Aorta (tissue), 5 donors: ENCODE measurements around the gene NYAP1. TPM values are rescaled to one million over a fixed set of nuclear protein-coding genes. Genes with fewer than 3 reads are reported as not detected.

ENCODE experiments used
- ATAC-seq: fragments of 200-7000 bp; cut with Tn5 transposase; one replicate; pipeline ENCODE4 v1.9.1; 2022; ENCODE audit warnings: moderate library complexity; ENCODE audit not compliant: low FRiP score
- DNase-seq, 2 donors: peaks; one replicate each; pipeline ENCODE4 v3.0.0-alpha.2; 2020
- H3K27ac ChIP-seq, 2 donors: one replicate each; pipeline ENCODE4 v1.5.1; 2013; ENCODE audit warnings: low read length in 2 of 2, mild to moderate bottlenecking in 2 of 2, moderate library complexity in 2 of 2, control low read depth in 1 of 2, inconsistent platforms in 1 of 2, low read depth in 1 of 2
- H3K27me3 ChIP-seq, 2 donors: one replicate each; pipeline ENCODE4 v1.6.1; 2013; ENCODE audit warnings: control low read depth in 1 of 2, low read length in 1 of 2, mild to moderate bottlenecking in 1 of 2, moderate library complexity in 1 of 2; ENCODE audit not compliant: insufficient read depth in 2 of 2, control insufficient read depth in 1 of 2
- H3K36me3 ChIP-seq, 2 donors: one replicate each; pipeline ENCODE4 v1.6.1; 2013; ENCODE audit warnings: control low read depth in 1 of 2, low read length in 1 of 2, mild to moderate bottlenecking in 1 of 2; ENCODE audit not compliant: insufficient read depth in 2 of 2, control insufficient read depth in 1 of 2
- H3K4me1 ChIP-seq, 2 donors: one replicate each; pipeline ENCODE4 v1.6.1; 2013; ENCODE audit warnings: low read length in 2 of 2, control low read depth in 1 of 2, mild to moderate bottlenecking in 1 of 2, moderate library complexity in 1 of 2; ENCODE audit not compliant: insufficient read depth in 2 of 2, control insufficient read depth in 1 of 2
- H3K4me3 ChIP-seq, 2 donors: one replicate each; pipeline ENCODE4 v1.5.1; 2013; ENCODE audit warnings: low read length in 2 of 2, control low read depth in 1 of 2, mild to moderate bottlenecking in 1 of 2
- H3K9me3 ChIP-seq: one replicate; pipeline ENCODE4 v1.6.1; 2013; ENCODE audit warnings: mild to moderate bottlenecking, low read length; ENCODE audit not compliant: control insufficient read depth
- WGBS, 2 donors: extraction: QIAGEN DNeasy Blood & Tissue Kit; methylation state at CpG; one replicate each; pipeline ENCODE4 v1.1.7; 2013; 5-methylcytosine and 5-hydroxymethylcytosine counted together
- intact Hi-C, 2 donors: fragments of 100-400 bp; cut with DNase I; formaldehyde crosslinking; loops; one replicate each; pipeline versions ENCODE4 v1.14.2 to v1.15.0; 2022
- polyA plus RNA-seq, 2 donors: library from polyadenylated mRNA; stranded (reverse); fragments of 200-250 nt; gene quantifications; one replicate each; pipeline ENCODE4 v1.2.3, GENCODE V29; 2013
- total RNA-seq, 2 donors: library from RNA; stranded (reverse); fragmentation: NEBNext Ultra II Directional; extraction: Animal tissue kit (Norgen Biotek cat#: 25700); gene quantifications; one replicate each; pipeline ENCODE4 v1.2.1, GENCODE V29; 2021
- donor health status: healthy with polysubstance abuse.
- donor health status: Bipolar disorder and iron deficiency.
- donor health status: DM: no; HTN: no; CAD: no.
- donor health status: DM: no; HTN: no; CAD: no.
- donor health status: DM: yes; HTN: yes; CAD: no.

The NYAP1 gene
- total and polyA plus RNA-seq, 4 donors: 0.18 to 1.3 (median 0.50) TPM

DNA sequence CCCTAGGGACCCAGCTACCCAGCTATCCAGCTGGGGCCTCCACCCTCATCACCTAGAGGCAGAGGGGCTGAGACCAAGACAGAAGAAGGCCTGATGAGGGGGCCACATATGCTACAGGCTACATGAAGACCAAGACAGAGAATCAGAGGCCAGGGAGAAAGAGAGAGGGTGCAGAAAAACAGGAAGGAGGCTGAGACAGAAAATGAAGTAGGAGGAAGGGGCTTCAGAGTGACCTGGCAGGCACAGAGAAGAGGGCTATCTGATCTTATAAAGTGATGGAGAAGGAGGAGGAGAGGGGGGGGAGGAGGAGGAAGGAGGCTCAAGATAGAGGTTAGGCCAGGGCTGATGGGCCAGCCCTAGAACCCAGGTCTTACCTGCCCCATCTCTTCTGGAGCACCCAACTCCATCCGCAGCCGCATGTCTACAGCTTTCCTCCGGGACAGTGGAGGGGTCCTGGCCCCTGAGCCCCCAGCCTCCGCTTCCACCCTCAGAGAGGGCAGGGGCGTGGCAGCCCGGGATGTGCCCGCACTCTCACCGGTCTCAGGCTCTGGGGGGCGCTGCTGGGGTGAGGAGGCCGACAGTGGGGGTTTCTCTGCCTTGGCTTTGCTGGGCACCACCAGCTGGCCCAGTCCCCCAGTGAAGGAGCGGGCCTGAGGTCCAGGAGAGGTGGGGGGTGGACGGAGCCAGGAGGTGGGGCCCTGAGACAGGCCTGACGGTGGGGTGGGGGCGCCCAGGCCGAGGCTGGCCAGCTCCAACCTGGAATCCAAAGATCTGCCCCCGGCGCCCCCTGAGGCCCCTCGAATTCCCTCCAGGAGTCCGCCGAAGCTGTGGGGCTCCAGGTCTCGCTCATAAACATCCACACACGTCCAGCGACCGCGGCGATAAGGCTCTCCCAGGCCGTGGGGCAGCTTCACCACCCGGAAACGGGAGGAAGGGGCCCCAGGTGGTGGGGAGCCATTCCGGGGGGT is 6.5 kb upstream of the NYAP1 start:
- no peaks in the 10 kb centered on the region for H3K27me3 ChIP-seq
- H3K4me1 ChIP-seq: no peaks in the 10 kb centered on the region
- ATAC-seq (peak; percentile 1), DNase-seq (peak in 1 of 2 donors; percentile 81)
- H3K9me3 ChIP-seq: no peaks in the 10 kb centered on the region
- no peak overlapping the region for H3K27ac ChIP-seq
- WGBS, 2 donors: 14% methylated on average over 27 to 30 of the region's 30 CpGs
- H3K4me3 ChIP-seq: peak overlapping the region; percentile 85 to 91
- H3K36me3 ChIP-seq: no peaks in the 10 kb centered on the region
- intact Hi-C loops: loop anchor here in 1 of 2 donors (10.0 kb wide), 1 partner anchor 378 kb away; the partner anchor contains the start of gene SLC12A9

DNA sequence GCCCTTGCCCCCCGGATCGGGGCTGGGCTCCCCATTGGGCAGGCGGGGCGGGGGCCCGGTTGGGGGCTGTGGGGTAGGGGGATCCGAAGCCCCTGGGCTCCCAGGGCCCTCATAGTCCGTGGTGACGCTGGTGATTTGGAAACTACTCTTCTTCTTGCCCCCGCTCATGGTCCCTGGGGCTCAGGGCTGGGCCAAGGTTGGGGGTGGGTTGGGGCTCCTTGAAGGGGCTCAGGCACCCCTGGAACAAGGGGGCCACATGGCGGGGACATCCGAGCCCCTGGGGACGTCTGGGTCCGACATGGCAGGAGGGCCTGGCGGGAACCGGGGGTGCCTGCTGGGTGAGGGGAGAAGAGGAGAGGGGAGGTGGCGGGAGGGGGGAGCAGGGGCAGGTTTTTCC is 5.9 kb upstream of the NYAP1 start:
- no peaks in the 10 kb centered on the region for H3K9me3 ChIP-seq
- WGBS, 2 donors: 1 to 2% methylated on average over 10 to 16 of the region's 16 CpGs
- ATAC-seq (no peak), DNase-seq (peak in 1 of 2 donors; percentile 76)
- H3K27ac ChIP-seq: no peak overlapping the region
- H3K27me3 ChIP-seq: no peaks in the 10 kb centered on the region
- H3K4me1 ChIP-seq: no peaks in the 10 kb centered on the region
- intact Hi-C loops: loop anchor here in 1 of 2 donors (10.0 kb wide), 1 partner anchor 377 kb away; the partner anchor contains the start of gene SLC12A9
- no peaks in the 10 kb centered on the region for H3K36me3 ChIP-seq
- H3K4me3 ChIP-seq: peak overlapping the region; percentile 85 to 91

DNA sequence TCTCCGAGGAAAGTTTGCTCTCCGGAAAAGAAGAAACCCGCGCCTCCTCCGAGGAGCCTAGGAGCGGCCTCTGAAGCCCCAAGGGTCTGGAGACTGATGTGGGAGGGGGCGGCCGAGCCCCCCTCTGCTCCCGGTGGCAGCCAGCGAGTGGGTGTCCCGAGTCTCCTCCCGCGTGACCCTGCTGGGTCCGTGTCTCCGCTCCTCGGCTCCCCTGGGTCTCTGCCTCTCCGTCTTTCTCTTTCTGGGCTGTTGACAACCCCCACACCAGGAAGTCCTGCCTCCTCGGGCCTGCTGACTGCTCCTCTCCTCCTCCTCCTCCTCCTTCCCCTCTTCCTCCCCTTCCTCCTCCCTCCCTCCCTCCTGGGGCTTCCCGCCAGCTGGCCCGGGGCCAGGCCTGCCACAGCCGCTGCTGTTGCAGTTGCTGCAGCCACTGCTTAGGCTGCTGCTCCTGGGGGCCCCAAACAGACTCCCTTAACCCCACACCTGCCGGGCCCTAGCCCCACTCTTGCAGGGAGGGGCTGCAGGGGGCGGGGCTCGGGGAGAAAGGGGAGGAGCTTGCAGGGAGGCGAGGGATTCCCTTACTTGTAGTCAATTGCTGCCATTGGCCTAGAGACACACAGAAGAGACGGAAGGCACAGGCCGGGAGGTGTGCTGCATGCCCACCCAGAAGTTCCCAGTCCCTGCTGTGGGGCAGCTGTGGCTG is 4.6 kb upstream of the NYAP1 start, which contains the start of gene TSC22D4:
TSC22D4 (minus strand) TSS at position 257 of the 703 bp plus-strand sequence. CDS start 1,176 bp downstream, outside the sequence.
- ATAC-seq: peak; percentile 93
- peak within 1 kb of the TSS; percentile 85 to 91 for H3K4me3 ChIP-seq
- peak; percentile 97 to 98 for DNase-seq
- H3K27me3 ChIP-seq: no peaks in the 10 kb centered on the region
- H3K36me3 ChIP-seq: no peaks in the 10 kb centered on the region
- intact Hi-C loops: loop anchor here in 1 of 2 donors (10.0 kb wide), 1 partner anchor 376 kb away; the partner anchor contains the start of gene SLC12A9
- no peaks in the 10 kb centered on the region for H3K9me3 ChIP-seq
- 1% methylated on average over 19 to 27 of the region's 27 CpGs for WGBS, 2 donors
- H3K4me1 ChIP-seq: no peaks in the 10 kb centered on the region
- peak within 1 kb of the TSS in 1 of 2 donors; percentile 58 for H3K27ac ChIP-seq

- WGBS, 2 donors: 87 to 92% methylated on average over 1 of the region's 1 CpG
- Histone ChIP-seq H3K4me1 (no peaks in the 10 kb centered on the region), H3K36me3 (no peaks in the 10 kb centered on the region), H3K9me3 (no peaks in the 10 kb centered on the region), H3K27ac (no peak overlapping the region), H3K27me3 (no peaks in the 10 kb centered on the region), H3K4me3 (no peak overlapping the region)
- ATAC-seq: no peak
- no peak for DNase-seq
- intact Hi-C loops: no loop called here
Observed at GRCh38 chr7:100481466-100481865, 2.3 kb upstream of the NYAP1 start.

- no peak overlapping the region for H3K27ac ChIP-seq
- no peaks in the 10 kb centered on the region for H3K27me3 ChIP-seq
- ATAC-seq: no peak
- no peaks in the 10 kb centered on the region for H3K36me3 ChIP-seq
- 41 to 45% methylated on average over 14 of the region's 14 CpGs for WGBS, 2 donors
- H3K4me3 ChIP-seq: no peak overlapping the region
- intact Hi-C loops: loop anchor here in 1 of 2 donors (1.0 kb wide), 1 partner anchor 13 kb away; no protein-coding TSS in a partner anchor
- no peaks in the 10 kb centered on the region for H3K9me3 ChIP-seq
- no peaks in the 10 kb centered on the region for H3K4me1 ChIP-seq
- no peak for DNase-seq
Observed at GRCh38 chr7:100482728-100483089, 1.0 kb upstream of the NYAP1 start.

DNA sequence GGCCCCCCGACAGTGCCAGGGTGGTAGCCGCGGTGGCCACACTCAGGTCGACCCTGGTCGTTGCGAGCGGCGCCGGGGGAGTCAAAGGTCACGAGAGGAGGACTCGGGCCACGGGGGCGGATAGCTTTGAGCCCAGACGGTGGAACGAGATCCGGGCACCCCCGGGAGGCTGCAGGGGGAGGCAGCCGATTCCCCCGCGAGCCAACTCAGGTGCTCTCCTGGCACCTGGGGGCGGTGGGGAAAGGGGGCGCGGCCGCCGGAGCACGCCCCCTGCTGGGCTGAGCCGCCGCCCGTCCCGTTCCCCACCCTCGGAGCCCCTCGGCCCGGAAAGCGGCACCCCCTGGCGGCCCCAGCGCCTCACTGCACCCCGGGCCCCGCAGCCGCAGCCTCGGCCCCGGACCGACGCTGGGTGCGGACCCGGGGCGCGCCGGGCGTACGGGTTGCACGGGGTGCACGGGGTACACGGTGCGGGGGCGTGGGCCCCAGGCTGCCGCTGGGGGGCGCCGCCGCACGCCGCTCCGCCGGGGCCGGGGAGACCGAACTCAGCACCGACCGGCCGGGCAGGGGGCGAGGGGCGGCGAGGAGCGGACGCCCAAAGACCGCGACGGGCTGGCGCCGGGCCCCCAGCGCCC is 521 bp upstream of the NYAP1 start:
- Histone ChIP-seq H3K4me3 (peak overlapping the region; percentile 38 to 73), H3K27me3 (no peaks in the 10 kb centered on the region), H3K9me3 (no peaks in the 10 kb centered on the region), H3K4me1 (no peaks in the 10 kb centered on the region), H3K36me3 (no peaks in the 10 kb centered on the region), H3K27ac (no peak overlapping the region)
- intact Hi-C loops: loop anchor here in 1 of 2 donors (1.0 kb wide), 1 partner anchor 14 kb away; no protein-coding TSS in a partner anchor
- DNase-seq (peak; percentile 68 to 91), ATAC-seq (peak; percentile 68)
- 1 to 3% methylated on average over 14 to 79 of the region's 79 CpGs for WGBS, 2 donors

DNA sequence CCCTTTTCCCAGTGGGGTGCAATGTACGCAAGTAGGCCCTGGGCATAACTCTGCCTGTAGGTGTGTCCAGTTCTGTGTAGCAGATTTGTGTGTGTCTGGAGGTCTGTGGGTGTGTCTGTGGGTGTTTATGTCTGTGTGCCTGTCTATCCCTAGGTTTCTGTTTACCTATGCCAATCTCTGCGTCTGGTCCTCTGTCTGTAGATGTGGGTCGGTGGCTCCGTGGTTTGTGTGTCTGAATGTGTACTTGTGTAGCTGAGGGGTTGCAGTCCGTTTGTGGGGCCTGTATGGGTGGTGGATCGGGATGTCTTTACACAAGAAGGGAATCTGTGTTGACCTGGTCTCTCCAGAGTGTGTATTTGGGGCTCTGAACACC is 932 bp downstream of the NYAP1 start:
- Histone ChIP-seq H3K4me1 (no peaks in the 10 kb centered on the region), H3K36me3 (no peaks in the 10 kb centered on the region), H3K4me3 (no peak overlapping the region), H3K27me3 (no peaks in the 10 kb centered on the region), H3K27ac (no peak overlapping the region), H3K9me3 (no peaks in the 10 kb centered on the region)
- intact Hi-C loops: no loop called here
- no peak for ATAC-seq
- 90 to 92% methylated on average over 6 of the region's 6 CpGs for WGBS, 2 donors
- DNase-seq: no peak

GRCh38 chr7:100485471-100485876 is 1.7 kb downstream of the NYAP1 start:
- WGBS, 2 donors: 89 to 94% methylated on average over 3 to 4 of the region's 4 CpGs
- no peaks in the 10 kb centered on the region for H3K4me1 ChIP-seq
- intact Hi-C loops: no loop called here
- H3K27ac ChIP-seq: no peak overlapping the region
- no peak for DNase-seq
- H3K4me3 ChIP-seq: no peak overlapping the region
- ATAC-seq: no peak
- no peaks in the 10 kb centered on the region for H3K36me3 ChIP-seq
- no peaks in the 10 kb centered on the region for H3K9me3 ChIP-seq
- H3K27me3 ChIP-seq: no peaks in the 10 kb centered on the region
